Left ventricle myocardium superior (tissue), 1 donor: ENCODE data around the gene MYO18B. TPM values are rescaled to one million over a fixed set of nuclear protein-coding genes. Genes with fewer than 3 reads are reported as not detected.

Experiments
- ATAC-seq: fragments of 200-7000 bp; cut with Tn5 transposase; one replicate; pipeline ENCODE4 v1.9.1; 2020; ENCODE audit warnings: mild to moderate bottlenecking, moderate library complexity
- DNase-seq: peaks from one replicate; pipeline ENCODE4 v3.0.0-alpha.2; 2020
- intact Hi-C: fragments of 100-400 bp; cut with micrococcal nuclease; formaldehyde crosslinking; loops from one replicate; pipeline ENCODE4 v1.11.0; 2022
- total RNA-seq: library from RNA; stranded (reverse); fragmentation: NEBNext Ultra II Directional; extraction: Animal tissue kit (Norgen Biotek cat#: 25700); gene quantifications from one replicate; pipeline ENCODE4 v1.2.1, GENCODE V29; 2021
- donor health status: DM: no; HTN: yes; CAD: no; lungs with severe emphysema.

MYO18B gene
- total RNA-seq, 1 donor from 2014 or later, result 138 TPM

GRCh38 chr22:25711491-25711890 is 30.5 kb upstream of the MYO18B start:
- DNase-seq (no peak), ATAC-seq (no peak)
- intact Hi-C loops, result no loop called here

- intact Hi-C loops, result no loop called here
- ATAC-seq (no peak), DNase-seq (no peak)
Measured at GRCh38 chr22:25712661-25713400, 29.2 kb upstream of the MYO18B start.

DNA sequence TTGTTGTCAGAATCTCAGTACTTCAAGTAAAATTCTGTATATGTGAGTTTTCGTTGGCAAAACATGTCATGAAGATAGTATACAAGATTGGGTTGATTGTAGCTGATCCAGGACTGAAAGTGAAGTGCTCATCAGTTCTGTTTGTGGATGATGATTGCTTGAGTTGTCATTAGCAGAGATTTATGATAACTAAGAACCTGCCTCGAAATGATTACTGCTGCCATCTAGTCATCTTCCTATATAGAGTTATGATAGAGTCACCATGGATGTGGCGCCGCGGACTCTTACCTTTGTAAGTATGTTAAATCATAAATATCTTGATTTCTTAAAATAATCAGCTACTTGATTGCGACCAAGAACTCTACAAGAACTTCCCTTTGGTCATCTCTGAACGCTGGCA is 27.9 kb upstream of the MYO18B start:
- intact Hi-C loops, result no loop called here
- ATAC-seq (no peak), DNase-seq (no peak)

DNA sequence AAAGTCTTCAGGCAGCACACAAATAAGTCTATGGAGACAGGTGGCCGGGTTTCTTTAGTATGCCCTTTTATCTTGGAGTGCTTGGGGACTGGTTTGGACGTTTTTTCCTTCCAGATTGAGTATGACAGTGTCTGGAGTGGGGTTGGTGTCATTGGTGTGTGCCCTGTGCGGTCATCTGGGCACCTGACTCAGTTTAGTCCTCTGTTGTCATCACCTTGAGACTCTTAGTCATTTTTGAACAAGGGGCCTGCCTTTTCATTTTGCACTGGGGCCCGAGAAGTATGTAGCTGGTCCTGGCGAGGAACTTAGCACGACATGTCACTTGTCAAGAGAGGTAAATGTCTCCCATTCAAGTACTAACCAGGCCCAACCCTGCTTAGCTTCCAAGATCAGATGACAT is 27.2 kb upstream of the MYO18B start:
- ATAC-seq, result no peak

GRCh38 chr22:25716637-25717036 is 25.4 kb upstream of the MYO18B start:
- intact Hi-C loops, result no loop called here
- ATAC-seq (no peak), DNase-seq (no peak)

More for the DNA sequence above, 27.2 kb upstream of the MYO18B start:
- intact Hi-C loops, result no loop called here
- no peak for DNase-seq

GRCh38 chr22:25718135-25718840 is 23.7 kb upstream of the MYO18B start:
- intact Hi-C loops, result no loop called here
- DNase-seq, result no peak
- ATAC-seq, result peak; percentile 67

DNA sequence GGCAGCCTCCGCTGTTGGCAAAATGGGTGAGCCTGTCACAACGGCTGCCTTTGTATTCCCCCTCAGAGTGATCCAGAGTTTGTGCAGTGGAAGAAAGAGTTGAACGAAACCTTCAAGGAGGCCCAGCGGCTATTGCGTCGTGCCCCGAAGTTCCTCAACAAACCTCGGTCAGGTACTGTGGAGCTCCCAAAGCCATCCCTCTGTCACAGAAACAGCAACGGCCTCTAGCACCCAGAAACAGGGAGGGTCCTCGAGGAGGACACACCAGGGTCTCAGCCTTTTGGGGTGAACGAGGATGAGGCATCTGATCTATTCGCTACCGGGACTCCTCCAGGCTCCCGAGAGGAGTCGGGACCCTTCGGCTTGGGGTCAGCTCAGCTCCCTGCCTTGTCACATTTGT is 19.8 kb upstream of the MYO18B start:
- intact Hi-C loops, result no loop called here
- ATAC-seq (no peak), DNase-seq (no peak)

GRCh38 chr22:25722626-25723025 is 19.4 kb upstream of the MYO18B start:
- no peak for DNase-seq
- intact Hi-C loops, result no loop called here
- no peak for ATAC-seq

- ATAC-seq (no peak), DNase-seq (no peak)
- intact Hi-C loops, result no loop called here
Measured at GRCh38 chr22:25726241-25726640, 15.7 kb upstream of the MYO18B start.

- DNase-seq, result no peak
- intact Hi-C loops, result no loop called here
- ATAC-seq, result no peak
Measured at GRCh38 chr22:25728071-25728470, 13.9 kb upstream of the MYO18B start.

DNA sequence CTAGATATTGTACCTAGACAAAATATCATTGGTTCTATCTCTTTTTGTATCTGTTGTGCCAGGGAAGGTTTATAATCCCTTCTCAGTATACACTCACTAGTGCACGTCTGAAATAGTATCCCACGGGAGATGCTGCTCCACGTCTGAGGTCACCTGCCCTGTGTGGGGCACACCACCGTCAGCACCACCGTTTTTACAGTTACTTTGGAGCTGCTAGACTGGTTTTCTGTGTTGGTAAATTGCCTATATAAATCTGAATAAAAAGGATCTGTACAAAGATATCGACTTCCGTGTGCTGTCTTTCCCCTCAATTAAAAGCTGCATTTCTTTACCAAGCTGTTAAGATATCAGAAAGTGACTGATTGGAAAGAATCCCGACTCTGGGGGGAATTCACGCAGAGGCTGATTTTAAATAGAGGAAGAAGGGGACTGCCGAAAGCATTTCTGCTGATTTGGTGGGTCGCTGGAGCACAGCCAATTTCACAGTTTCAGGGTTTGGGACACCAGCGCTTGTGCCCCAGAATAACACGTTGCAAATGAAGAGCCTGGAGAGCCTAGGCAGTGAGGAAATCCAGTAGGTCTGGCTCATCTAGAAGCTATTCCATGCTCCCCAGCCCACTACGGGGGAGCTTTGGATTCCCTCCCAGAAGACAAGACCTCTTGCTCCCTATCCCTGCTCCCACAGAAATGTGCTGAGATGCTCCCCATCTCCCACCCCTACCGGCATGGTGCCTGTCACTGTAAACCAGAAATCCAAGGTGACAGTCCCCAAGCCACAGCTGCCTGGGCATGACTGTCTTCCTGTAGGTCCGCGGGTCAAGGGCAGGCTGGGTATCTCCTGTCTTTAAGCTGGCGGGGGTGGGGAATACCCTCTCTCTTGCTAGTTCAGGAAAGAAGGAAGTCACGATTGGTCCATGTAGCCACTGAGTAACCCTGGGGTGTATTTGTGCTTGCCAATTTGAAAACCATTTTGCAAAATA is 12.7 kb upstream of the MYO18B start:
- intact Hi-C loops, result no loop called here
- ATAC-seq, result no peak
- DNase-seq, result no peak

- no peak for DNase-seq
- no peak for ATAC-seq
- intact Hi-C loops, result no loop called here
Measured at GRCh38 chr22:25735650-25736049, 6.3 kb upstream of the MYO18B start.

DNA sequence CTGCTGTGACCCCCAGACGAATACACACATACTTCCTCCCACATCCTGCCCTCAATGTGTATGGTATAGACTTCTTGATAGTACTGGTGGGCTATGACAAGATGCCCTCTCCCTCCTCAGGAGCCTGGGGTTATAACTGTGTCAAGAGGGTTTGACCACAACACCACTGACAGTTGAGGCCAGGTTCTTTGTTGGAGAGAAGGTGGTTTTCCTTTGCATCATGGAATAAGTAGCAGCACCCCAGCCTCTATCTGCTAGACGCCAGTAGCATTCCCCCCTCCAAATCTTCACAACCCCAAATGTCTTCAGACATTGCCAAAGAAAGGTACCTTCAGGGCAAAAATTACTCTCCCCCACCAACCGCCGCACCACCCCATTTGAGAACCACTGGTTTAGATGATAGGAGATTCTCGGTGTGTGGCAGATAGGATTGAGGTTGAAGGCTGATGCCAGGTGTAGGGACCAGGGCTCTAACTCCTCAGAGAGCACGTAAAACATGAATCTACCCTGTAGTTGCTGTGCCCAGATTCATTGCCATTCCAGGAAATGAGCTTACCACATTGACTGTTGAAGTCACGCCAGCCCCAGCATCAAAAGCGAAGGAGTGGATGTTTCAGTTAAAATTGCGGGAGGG is 5.5 kb upstream of the MYO18B start:
- DNase-seq, result no peak
- intact Hi-C loops, result no loop called here
- ATAC-seq, result no peak

DNA sequence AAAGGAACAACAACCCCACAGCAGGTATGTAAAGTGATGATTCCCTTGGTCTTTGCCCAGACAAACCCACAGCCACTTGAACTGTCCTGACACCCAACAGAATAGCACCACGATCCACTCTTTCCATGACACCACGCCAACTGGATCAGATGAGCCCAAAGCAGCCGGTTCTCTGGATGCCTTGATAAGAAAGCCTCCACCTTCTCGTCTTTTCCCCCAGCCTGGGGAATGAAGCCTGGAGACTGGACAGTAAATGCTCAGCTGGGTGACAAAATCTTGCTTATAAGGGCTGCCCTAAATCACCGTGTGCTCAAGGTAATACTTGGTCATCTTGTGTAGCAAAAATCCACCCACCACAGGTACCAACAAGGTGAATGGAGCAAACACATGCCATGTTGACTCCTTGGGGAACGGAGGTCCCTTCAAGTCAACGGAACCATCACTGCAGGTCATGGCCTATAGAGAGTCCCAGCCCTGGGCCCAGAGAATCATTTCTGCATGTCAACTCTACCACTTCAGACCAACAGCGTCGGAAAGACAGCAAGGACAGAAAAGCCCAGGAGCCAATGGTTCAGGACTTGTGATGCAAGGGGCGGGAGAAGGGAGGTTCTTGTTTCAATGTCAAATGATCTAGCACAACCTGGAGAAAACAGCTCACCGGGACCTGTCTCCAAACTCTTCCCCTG is 2.2 kb upstream of the MYO18B start:
- DNase-seq, result no peak
- intact Hi-C loops, result no loop called here

GRCh38 chr22:25742918-25743708 is 1.1 kb downstream of the MYO18B start:
- DNase-seq (no peak), ATAC-seq (peak; percentile 19)
- intact Hi-C loops, result no loop called here

More for the DNA sequence above, 2.2 kb upstream of the MYO18B start:
- no peak for ATAC-seq

- DNase-seq, result no peak
- no peak for ATAC-seq
- intact Hi-C loops, result no loop called here
Measured at GRCh38 chr22:25744694-25745093, 2.7 kb downstream of the MYO18B start.

DNA sequence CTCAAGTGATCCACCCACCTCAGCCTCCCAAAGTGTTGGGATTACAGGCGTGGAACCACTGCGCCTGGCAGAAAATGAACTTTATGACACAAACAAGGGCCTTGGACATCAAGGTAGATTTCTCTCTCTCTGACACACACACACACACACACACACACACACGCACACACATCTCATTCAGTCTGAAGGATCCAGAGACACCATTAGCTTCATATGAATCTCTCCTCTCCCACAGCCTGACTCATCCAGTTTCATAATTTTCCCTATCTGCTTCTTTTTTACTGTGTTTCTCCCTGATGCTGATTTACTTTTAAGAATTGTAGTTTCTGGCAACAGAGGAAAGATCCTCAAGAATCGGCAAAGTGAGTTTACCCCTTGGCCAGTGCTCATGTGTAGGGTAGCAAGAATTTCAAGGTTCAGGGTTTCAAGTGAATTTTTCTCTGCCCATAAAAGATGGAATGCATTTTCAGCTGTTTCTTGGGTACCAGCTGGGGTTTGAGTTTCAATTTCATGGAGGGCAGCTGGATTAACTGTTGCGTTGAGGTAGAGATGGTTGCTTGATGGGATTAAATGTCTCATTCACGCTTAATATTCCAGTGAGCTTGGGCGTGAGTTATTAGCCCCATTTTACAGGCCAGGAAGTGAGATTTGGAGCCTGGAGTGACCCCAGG is 3.5 kb downstream of the MYO18B start:
- DNase-seq (no peak), ATAC-seq (no peak)
- intact Hi-C loops, result no loop called here

DNA sequence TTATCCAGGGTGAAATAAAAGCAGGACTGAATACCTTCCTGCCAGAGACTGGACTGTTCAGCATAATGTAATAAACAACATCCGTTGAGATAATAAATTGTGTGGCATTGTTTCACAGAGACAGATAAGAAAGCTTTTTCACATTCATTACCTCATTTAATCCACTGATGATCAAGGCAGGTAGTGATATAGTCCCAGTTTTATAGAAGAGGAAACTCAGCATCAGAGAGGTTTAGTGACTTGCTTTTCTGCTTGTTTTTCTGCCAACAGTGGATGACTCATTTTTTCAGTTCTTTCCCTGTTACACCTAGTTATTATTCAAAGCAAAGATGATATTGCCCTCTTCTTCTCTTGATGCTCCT is 4.0 kb downstream of the MYO18B start:
- DNase-seq (no peak), ATAC-seq (no peak)
- intact Hi-C loops, result no loop called here
